ENCODE results near the gene SYNE3.

Gene SYNE3

DNA sequence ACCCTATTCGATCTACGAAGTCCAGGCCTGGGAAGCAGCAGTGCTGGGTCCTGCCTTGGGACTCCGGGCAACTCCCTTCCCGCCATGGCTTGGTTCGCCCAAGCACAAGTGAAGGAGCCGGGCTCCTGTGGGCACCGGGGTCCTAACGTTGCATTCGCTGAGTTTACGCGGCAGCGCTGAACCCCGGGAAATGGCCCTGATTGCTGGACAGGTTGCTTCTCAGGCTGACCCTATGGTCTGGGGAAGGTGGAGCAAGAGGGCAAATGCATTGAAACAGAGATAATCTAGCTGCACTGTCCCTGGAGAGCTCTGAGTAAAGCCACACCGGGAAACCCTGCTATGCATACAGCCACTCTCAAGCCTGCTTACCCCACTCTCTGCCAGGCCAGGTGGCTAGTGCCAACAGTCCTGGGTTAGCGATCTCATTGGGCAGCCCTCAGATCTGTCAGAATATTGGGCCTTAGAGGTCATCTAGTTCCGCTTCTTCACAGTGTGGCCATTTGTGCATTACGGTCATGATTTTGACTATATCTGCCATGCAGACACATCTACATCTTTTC, 11.3 kb downstream of the SYNE3 start:
- WGBS (ENCODE audit: insufficient coverage), result 92% methylated on average over 15 of the region's 17 CpGs
- Histone ChIP-seq H3K4me1 (ENCODE audit: control extremely low read depth in 1 of 4, control insufficient read depth in 4 of 4, insufficient read depth in 4 of 4, low read length in 3 of 4) (peaks cover 4 to 48% (median 28%) of the 10 kb centered on the region in 4 experiments), H3K27ac (ENCODE audit: insufficient read depth in 1 of 2, low read depth in 1 of 2, low read length in 2 of 2, poor library complexity in 1 of 2, severe bottlenecking in 2 of 2) (no peak overlapping the region), H3K4me3 (ENCODE audit: control insufficient read depth in 1 of 7, extremely low read depth in 1 of 7, insufficient read depth in 4 of 7, low read depth in 2 of 7, low read length in 6 of 7) (no peak overlapping the region), H3K27me3 (replicated peaks in 2 of 5; ENCODE audit: control insufficient read depth in 4 of 5, insufficient read depth in 5 of 5, low read length in 4 of 5) (no peaks in the 10 kb centered on the region), H3K9me3 (ENCODE audit: control extremely low read depth in 1 of 5, control insufficient read depth in 4 of 5, insufficient read depth in 2 of 5, low read depth in 1 of 5, low read length in 4 of 5) (no peaks in the 10 kb centered on the region), H3K36me3 (ENCODE audit: control insufficient read depth in 4 of 4, insufficient read depth in 4 of 4, low read length in 3 of 4) (peaks cover 2 to 20% (median 10%) of the 10 kb centered on the region in 4 experiments)
- DNase-seq, result no peak
- ChIA-PET CTCF (interaction anchor here (1.2 to 2.3 kb wide), 3 partner anchors 9 to 11 kb away, joined by 3 to 10 read pairs (median 3); no protein-coding TSS in a partner anchor), POLR2A (no interaction called here)

DNA sequence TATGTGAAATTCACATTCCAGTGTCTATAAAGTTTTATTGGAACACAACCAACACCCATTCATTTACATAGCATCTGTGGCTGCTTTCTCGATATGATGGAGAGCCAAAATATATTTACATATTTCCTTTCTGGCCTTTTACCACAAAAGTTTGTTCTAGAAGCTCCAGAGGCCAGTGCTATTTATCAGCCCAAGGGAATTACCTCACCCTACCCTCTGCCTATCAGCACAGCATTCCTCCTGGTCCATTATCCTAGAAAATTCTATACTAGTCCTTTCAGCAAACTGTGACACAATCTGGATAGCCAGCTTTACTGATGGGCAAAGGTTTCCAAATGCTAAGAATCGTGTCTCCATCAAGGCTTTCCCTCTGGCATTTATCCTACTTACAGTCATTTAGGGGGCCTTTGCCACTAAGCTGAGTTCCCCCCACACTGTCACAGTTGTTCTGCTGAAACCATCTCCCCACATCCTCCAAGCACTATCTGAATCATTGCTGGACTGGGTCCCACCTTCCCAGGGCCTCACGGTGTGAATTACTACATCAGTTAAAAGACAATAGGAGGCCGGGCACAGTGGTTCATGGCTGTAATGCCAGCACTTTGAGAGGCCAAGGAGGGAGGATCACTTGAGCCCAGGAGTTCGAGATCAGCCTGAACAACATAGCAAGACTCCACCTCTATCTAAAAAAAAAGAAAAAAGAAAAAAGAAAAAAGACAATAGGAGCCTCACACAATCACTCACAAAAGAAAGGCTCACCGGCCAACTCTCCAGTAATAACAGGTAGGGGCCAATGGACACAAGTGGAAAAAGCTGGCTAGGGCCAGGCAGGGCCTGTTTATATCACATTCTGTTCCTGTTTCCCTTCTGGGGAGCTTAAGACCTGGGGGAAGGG, 12.1 kb downstream of the SYNE3 start:
- H3K9me3 ChIP-seq (ENCODE audit: control extremely low read depth in 1 of 5, control insufficient read depth in 4 of 5, insufficient read depth in 2 of 5, low read depth in 1 of 5, low read length in 4 of 5), result no peaks in the 10 kb centered on the region
- 87% methylated on average over 3 of the region's 6 CpGs for WGBS (ENCODE audit: insufficient coverage)
- H3K36me3 ChIP-seq (ENCODE audit: control insufficient read depth in 4 of 4, insufficient read depth in 4 of 4, low read length in 3 of 4), result peaks cover 0 to 17% (median 9%) of the 10 kb centered on the region in 4 experiments
- DNase-seq, result no peak
- no peak overlapping the region for H3K27ac ChIP-seq (ENCODE audit: insufficient read depth in 1 of 2, low read depth in 1 of 2, low read length in 2 of 2, poor library complexity in 1 of 2, severe bottlenecking in 2 of 2)
- H3K27me3 ChIP-seq (replicated peaks in 2 of 5; ENCODE audit: control insufficient read depth in 4 of 5, insufficient read depth in 5 of 5, low read length in 4 of 5), result no peaks in the 10 kb centered on the region
- CTCF ChIA-PET, result interaction anchor here (0.9 to 2.3 kb wide), 7 partner anchors 8 to 52 kb away, joined by 3 to 10 read pairs (median 3); no protein-coding TSS in a partner anchor
- no peak overlapping the region for H3K4me3 ChIP-seq (ENCODE audit: control insufficient read depth in 1 of 7, extremely low read depth in 1 of 7, insufficient read depth in 4 of 7, low read depth in 2 of 7, low read length in 6 of 7)
- H3K4me1 ChIP-seq (ENCODE audit: control extremely low read depth in 1 of 4, control insufficient read depth in 4 of 4, insufficient read depth in 4 of 4, low read length in 3 of 4), result peaks cover 4 to 51% (median 28%) of the 10 kb centered on the region in 4 experiments
- POLR2A ChIA-PET, result no interaction called here

DNA sequence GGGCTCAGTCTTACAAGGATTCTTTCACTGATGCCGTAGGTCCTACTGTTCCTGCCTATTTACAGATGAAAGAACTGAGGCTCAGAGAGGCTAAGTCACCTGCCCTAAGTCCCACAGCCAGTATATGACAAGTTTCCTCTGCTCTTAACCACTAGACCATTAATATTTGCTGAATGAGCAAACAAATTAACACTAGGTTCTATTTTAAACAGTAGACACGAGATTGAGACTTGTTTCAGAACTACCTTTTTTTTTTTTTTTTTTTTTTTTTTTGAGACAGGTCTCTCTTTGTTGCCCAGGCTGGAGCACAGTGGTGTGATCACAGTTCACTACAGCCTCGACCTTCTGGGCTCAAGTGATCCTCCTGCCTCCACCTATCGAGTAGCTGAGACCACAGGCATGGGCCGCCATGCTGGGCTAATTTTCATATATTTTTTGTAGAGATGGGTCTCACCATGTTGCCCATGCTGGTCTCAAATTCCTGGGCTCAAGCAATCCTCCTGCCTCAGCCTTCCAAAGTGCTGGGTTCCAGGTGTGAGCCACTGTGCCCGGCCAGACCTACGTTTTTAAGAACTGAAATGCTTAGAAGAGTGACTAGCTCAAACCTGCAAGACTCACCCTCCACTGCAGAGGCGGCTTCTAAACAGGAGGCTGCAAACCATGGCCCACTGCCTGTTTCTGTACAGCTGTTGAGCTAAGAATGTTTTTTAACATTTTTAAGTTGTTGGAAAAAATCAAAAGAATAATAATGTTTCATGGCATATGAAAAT, 12.9 kb downstream of the SYNE3 start:
- POLR2A ChIA-PET, result no interaction called here
- CTCF ChIA-PET, result interaction anchor here (0.9 to 2.3 kb wide), 9 partner anchors 7 to 51 kb away, joined by 3 to 10 read pairs (median 3); no protein-coding TSS in a partner anchor
- no peaks in the 10 kb centered on the region for H3K27me3 ChIP-seq (replicated peaks in 2 of 5; ENCODE audit: control insufficient read depth in 4 of 5, insufficient read depth in 5 of 5, low read length in 4 of 5)
- H3K27ac ChIP-seq (ENCODE audit: insufficient read depth in 1 of 2, low read depth in 1 of 2, low read length in 2 of 2, poor library complexity in 1 of 2, severe bottlenecking in 2 of 2), result no peak overlapping the region
- no peak for DNase-seq
- no peak overlapping the region for H3K4me3 ChIP-seq (ENCODE audit: control insufficient read depth in 1 of 7, extremely low read depth in 1 of 7, insufficient read depth in 4 of 7, low read depth in 2 of 7, low read length in 6 of 7)
- H3K4me1 ChIP-seq (ENCODE audit: control extremely low read depth in 1 of 4, control insufficient read depth in 4 of 4, insufficient read depth in 4 of 4, low read length in 3 of 4), result peaks cover 4 to 43% (median 25%) of the 10 kb centered on the region in 4 experiments
- WGBS (ENCODE audit: insufficient coverage), result 98% methylated on average over 5 of the region's 8 CpGs
- no peaks in the 10 kb centered on the region for H3K9me3 ChIP-seq (ENCODE audit: control extremely low read depth in 1 of 5, control insufficient read depth in 4 of 5, insufficient read depth in 2 of 5, low read depth in 1 of 5, low read length in 4 of 5)
- peaks cover 0 to 17% (median 10%) of the 10 kb centered on the region in 4 experiments for H3K36me3 ChIP-seq (ENCODE audit: control insufficient read depth in 4 of 4, insufficient read depth in 4 of 4, low read length in 3 of 4)

DNA sequence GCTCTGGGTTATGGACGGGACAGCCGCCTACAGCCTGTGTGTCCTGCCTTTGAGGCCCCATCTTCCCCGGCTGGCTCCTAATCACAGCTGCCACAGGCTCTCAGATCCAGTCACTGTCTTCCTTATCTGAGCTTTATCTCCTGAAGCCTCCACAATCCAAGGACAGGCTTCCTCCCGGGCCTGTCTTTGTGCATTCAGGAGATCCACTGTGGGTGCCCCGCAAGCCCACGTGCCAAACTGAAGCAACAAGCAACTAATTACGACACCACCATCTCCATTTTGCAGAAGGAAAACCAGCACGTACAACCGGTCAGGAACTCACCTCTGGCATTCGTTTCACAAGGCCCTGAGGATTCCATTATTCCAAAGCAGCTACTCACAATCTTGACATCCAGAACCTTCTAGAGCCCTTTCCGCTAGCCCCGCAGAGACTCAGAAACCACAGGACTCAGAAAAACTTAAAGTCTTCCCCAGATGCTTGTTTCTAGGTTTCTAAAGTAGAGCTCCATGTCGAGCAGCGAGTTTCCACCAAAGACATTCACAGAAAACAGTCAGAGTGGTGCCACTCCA, 14.0 kb downstream of the SYNE3 start:
- Histone ChIP-seq H3K4me3 (ENCODE audit: control insufficient read depth in 1 of 7, extremely low read depth in 1 of 7, insufficient read depth in 4 of 7, low read depth in 2 of 7, low read length in 6 of 7) (no peak overlapping the region), H3K27ac (ENCODE audit: insufficient read depth in 1 of 2, low read depth in 1 of 2, low read length in 2 of 2, poor library complexity in 1 of 2, severe bottlenecking in 2 of 2) (no peak overlapping the region), H3K4me1 (ENCODE audit: control extremely low read depth in 1 of 4, control insufficient read depth in 4 of 4, insufficient read depth in 4 of 4, low read length in 3 of 4) (peaks cover 4 to 36% (median 18%) of the 10 kb centered on the region in 4 experiments), H3K27me3 (replicated peaks in 2 of 5; ENCODE audit: control insufficient read depth in 4 of 5, insufficient read depth in 5 of 5, low read length in 4 of 5) (no peaks in the 10 kb centered on the region), H3K36me3 (ENCODE audit: control insufficient read depth in 4 of 4, insufficient read depth in 4 of 4, low read length in 3 of 4) (peaks cover 0 to 17% (median 10%) of the 10 kb centered on the region in 4 experiments), H3K9me3 (ENCODE audit: control extremely low read depth in 1 of 5, control insufficient read depth in 4 of 5, insufficient read depth in 2 of 5, low read depth in 1 of 5, low read length in 4 of 5) (no peaks in the 10 kb centered on the region)
- DNase-seq, result no peak
- ChIA-PET CTCF (interaction anchor here (1.0 to 1.4 kb wide), 3 partner anchors 8 to 18 kb away, joined by 3 to 6 read pairs (median 3); no protein-coding TSS in a partner anchor), POLR2A (interaction anchor here (0.6 kb wide), 1 partner anchor 39 kb away, joined by 3 read pairs; no protein-coding TSS in a partner anchor)
- WGBS (ENCODE audit: insufficient coverage), result 95% methylated on average over 14 of the region's 14 CpGs

DNA sequence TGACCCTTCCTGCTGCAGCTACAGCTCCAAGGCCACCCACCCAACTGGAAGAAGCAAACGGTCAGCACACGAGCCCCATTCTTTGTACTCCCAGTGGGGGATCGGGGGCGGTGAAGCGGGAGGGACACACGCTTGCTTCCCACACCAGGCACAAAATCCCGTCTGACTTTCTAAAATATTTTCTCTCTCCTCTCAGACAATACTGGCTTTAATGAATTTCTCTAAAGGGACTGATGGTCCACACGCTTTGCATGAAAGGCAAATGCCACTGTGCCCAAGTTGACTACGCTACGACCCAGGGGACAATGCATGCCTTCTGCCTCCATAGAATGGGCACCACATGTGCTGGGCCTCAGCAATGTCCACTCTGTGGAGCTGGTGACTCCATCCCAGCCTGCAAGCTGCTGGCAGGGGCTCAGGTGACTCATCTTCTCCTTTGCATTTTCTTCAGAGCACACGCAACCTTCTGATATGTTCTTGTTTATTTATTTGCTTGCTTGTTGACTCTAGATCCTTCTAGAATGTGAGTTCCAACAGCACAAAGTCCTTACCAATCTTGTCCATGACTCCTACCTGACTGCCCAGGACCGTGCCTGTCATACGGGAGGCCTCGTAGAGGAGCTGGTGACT, 15.6 kb downstream of the SYNE3 start:
- Histone ChIP-seq H3K9me3 (ENCODE audit: control extremely low read depth in 1 of 5, control insufficient read depth in 4 of 5, insufficient read depth in 2 of 5, low read depth in 1 of 5, low read length in 4 of 5) (no peaks in the 10 kb centered on the region), H3K4me3 (ENCODE audit: control insufficient read depth in 1 of 7, extremely low read depth in 1 of 7, insufficient read depth in 4 of 7, low read depth in 2 of 7, low read length in 6 of 7) (no peak overlapping the region), H3K27me3 (replicated peaks in 2 of 5; ENCODE audit: control insufficient read depth in 4 of 5, insufficient read depth in 5 of 5, low read length in 4 of 5) (no peaks in the 10 kb centered on the region), H3K4me1 (ENCODE audit: control extremely low read depth in 1 of 4, control insufficient read depth in 4 of 4, insufficient read depth in 4 of 4, low read length in 3 of 4) (peaks cover 7 to 36% (median 19%) of the 10 kb centered on the region in 4 experiments), H3K27ac (ENCODE audit: insufficient read depth in 1 of 2, low read depth in 1 of 2, low read length in 2 of 2, poor library complexity in 1 of 2, severe bottlenecking in 2 of 2) (no peak overlapping the region), H3K36me3 (ENCODE audit: control insufficient read depth in 4 of 4, insufficient read depth in 4 of 4, low read length in 3 of 4) (peaks cover 0 to 17% (median 5%) of the 10 kb centered on the region in 4 experiments)
- no peak for DNase-seq
- 97% methylated on average over 12 of the region's 14 CpGs for WGBS (ENCODE audit: insufficient coverage)
- POLR2A ChIA-PET, result no interaction called here
- CTCF ChIA-PET, result interaction anchor here (0.7 to 1.6 kb wide), 2 partner anchors 9 to 11 kb away, joined by 3 to 7 read pairs; no protein-coding TSS in a partner anchor

DNA sequence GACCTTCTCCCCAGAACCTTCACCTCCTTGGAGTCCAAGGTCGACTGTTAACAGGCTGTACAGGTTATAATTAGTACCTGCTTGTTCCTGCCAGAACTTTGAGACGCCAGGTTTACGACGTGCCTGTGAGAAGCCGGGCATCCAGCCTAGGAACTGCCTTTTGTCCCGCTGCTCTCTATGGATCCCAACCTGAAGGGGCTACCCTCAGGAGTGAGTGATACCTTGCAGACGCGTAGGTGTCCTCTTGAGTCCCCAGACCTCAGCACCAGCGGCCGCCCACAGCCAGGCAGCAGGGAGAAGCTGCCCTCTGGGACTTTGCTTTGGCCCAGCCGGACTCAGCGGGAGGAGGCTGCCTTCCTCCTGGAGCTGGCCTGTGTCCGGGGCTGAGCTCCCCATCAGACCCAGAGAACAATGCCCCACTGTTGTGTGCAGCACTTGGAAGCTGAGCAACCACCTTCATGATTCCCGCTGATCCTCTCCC, 16.2 kb downstream of the SYNE3 start:
- Histone ChIP-seq H3K4me1 (ENCODE audit: control extremely low read depth in 1 of 4, control insufficient read depth in 4 of 4, insufficient read depth in 4 of 4, low read length in 3 of 4) (peaks cover 7 to 39% (median 26%) of the 10 kb centered on the region in 4 experiments), H3K4me3 (ENCODE audit: control insufficient read depth in 1 of 7, extremely low read depth in 1 of 7, insufficient read depth in 4 of 7, low read depth in 2 of 7, low read length in 6 of 7) (no peak overlapping the region), H3K27ac (ENCODE audit: insufficient read depth in 1 of 2, low read depth in 1 of 2, low read length in 2 of 2, poor library complexity in 1 of 2, severe bottlenecking in 2 of 2) (no peak overlapping the region), H3K36me3 (ENCODE audit: control insufficient read depth in 4 of 4, insufficient read depth in 4 of 4, low read length in 3 of 4) (peaks cover 0 to 17% (median 5%) of the 10 kb centered on the region in 4 experiments), H3K9me3 (ENCODE audit: control extremely low read depth in 1 of 5, control insufficient read depth in 4 of 5, insufficient read depth in 2 of 5, low read depth in 1 of 5, low read length in 4 of 5) (no peaks in the 10 kb centered on the region), H3K27me3 (replicated peaks in 2 of 5; ENCODE audit: control insufficient read depth in 4 of 5, insufficient read depth in 5 of 5, low read length in 4 of 5) (no peaks in the 10 kb centered on the region)
- CTCF ChIA-PET, result interaction anchor here (1.6 kb wide), 1 partner anchor 8 kb away, joined by 7 read pairs; no protein-coding TSS in a partner anchor
- WGBS (ENCODE audit: insufficient coverage), result 96% methylated on average over 12 of the region's 14 CpGs
- no peak for DNase-seq
- POLR2A ChIA-PET, result no interaction called here
